GM08714 (cell line): ENCODE measurements around the gene BAHCC1.

Source experiments
- H3K4me3 ChIP-seq: fragments of 200-500 bp; sonication (Bioruptor generic); 2 replicates; pipeline ENCODE4 v1.5.1; 2014; ENCODE audit warnings: mild to moderate bottlenecking, low read length, inconsistent platforms
- ZNF274 ChIP-seq: IDR thresholded peaks from 2 replicates; pipeline ENCODE4 v1.6.1; 2012; ENCODE audit warnings: mild to moderate bottlenecking, low read depth, low read length

The BAHCC1 gene

GRCh38 chr17:81426393-81427172 lies 31.3 kb downstream of the BAHCC1 start:
- H3K4me3 ChIP-seq, result no peak overlapping the region
- no peak for TF ChIP-seq ZNF274

DNA sequence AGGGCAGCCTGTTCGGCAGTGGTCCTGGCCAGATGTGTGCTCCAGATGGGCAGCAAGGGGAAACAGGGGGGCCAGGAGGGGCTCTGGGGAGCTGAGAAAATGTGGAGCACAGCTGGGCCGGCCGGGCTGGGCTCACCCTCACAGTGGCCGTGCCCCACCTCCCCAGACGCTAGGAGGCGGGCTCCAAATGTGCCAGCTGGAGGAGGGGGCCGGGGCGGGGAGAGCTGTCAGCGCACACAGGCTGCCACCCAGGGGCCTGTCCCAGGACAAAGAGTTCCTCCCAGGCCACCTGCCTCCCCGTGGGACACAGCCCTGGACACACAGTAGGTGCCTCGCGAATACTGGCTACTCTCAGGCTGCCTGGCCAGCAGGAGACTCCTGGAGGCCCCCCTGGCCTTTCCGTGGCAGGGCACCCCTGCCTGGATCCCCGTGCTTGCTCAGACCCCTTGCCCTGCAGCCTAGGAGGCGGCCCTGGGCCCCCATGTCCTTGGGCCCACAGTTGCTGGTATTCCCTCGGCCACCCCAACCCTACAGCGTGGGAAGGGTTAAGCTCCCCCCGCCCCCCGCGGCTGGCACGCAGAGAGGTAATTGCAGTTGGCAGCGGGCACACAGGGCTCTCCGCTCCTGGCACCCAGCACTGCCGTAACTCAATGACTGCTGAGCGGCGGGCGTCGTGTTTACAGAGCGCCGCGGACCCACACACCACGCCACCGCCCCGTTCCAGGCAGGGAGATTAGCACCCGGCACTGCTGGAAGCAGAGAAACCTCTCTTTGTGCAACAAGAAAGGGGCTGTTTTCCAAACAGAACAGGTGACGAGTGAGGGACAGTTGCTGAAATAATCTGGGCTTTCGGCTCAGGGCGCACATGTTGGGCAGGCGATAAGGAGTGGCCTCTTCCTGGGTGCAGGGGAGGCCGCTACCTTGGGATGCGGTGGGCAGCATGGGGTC lies 32.2 kb downstream of the BAHCC1 start:
- no peak overlapping the region for H3K4me3 ChIP-seq
- no peak for TF ChIP-seq ZNF274

GRCh38 chr17:81428121-81428515 lies 32.9 kb downstream of the BAHCC1 start:
- H3K4me3 ChIP-seq, result no peak overlapping the region
- TF ChIP-seq ZNF274, result no peak

DNA sequence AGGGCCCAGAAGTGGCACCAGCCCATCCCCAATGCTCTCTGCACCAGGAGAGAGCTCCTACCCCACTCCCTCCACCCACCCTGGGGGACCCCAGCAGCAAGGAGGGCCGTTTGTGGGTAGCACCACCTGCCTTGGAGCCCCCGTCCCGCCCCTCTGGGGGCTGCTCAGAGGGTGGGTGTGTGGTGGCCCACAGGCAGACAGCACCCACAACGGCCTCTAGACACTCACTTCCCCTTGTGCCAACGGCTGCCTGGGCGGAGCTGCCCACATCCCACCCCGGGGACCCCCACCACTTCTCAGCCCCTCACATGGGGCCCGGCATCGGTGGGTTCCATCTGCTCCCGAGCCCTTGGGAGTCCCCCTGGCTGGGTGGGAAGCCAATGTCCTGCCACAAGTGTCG lies 33.3 kb downstream of the BAHCC1 start:
- TF ChIP-seq ZNF274, result no peak
- H3K4me3 ChIP-seq, result no peak overlapping the region

DNA sequence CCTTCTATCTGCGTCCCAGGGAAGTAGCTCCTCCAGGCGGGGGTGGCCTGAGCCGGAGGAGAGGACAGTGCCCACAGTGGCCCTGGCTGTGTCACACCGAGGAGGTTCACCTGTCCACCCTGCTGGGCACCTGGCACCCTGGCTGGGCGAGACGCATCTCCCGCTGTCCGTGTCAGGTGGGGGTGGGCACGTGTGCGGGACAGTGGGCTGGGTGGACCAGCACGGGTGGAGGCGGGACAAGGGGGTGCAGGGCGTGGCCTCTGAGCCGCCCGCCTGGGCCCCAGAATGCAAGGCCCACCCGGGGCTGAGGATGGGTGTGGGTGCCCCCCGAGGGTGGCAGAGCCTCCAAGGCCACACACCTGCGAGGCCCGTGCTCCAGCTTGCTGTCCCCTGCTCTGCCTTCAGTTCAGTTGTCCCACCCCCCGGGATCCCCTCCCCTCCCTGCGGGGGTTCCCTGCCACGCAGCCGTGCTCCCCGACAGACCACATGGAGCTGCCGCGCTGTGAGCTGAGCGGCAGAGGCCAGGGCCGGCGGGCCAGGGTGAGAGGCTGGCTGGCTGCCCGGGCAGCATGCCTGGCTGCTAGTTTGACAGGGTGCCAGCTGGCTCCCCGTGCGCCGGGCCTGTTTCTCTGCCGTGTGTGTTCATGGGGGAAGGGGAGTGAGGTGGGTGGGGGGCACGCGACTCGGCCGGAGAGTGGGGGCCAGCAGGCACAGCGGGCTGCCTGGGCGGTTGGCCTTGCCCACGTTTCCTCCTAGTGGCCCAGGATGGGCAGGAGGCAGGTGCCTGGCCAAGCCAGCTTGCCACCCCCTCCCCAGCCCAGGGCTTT lies 33.9 kb downstream of the BAHCC1 start:
- no peak for TF ChIP-seq ZNF274
- H3K4me3 ChIP-seq, result no peak overlapping the region

GRCh38 chr17:81429821-81430551 lies 34.7 kb downstream of the BAHCC1 start:
- no peak overlapping the region for H3K4me3 ChIP-seq
- TF ChIP-seq ZNF274, result no peak

- TF ChIP-seq ZNF274, result no peak
- H3K4me3 ChIP-seq, result no peak overlapping the region
These were observed 36.6 kb downstream of the BAHCC1 start for GRCh38 chr17:81431545-81432482.

DNA sequence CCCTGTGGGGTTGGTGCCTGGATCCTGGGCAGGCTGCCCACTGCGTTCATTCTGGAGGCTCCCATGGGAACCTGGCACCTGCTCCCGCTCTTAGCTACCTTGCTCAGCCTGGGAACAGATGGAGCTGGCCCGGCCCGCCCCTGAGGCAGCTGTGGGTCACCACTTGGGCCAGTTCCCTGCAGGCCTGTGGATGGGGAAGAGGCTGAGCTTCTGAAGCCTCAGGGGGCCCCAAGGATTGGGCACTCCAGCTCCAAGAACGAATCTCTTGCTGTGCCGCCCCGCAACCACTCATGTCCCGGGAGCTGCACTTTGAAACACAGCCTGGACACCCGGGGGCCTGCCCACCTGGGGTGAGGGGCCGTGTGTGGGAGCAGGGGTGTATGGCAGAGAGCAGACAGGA lies 37.7 kb downstream of the BAHCC1 start:
- no peak overlapping the region for H3K4me3 ChIP-seq
- no peak for TF ChIP-seq ZNF274

DNA sequence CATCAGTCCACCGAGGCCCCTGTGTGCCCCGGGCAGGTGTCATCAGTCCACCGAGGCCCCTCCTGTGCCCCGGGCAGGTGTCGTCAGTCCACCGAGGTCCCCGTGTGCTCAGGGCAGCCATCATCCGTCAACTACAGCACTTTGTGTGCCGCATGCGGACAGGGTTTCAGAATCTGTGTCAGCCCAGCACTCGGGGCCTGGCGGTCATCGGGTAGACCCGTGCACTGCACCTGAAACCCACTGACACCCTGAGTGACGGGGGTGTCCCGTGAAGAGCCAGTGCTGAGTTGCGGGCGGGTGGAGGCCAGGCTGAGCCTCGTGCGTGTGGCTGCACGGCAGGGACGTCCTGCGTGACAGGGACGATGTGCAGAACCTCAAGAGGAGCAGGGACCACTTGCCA lies 38.4 kb downstream of the BAHCC1 start:
- no peak overlapping the region for H3K4me3 ChIP-seq
- TF ChIP-seq ZNF274, result no peak

DNA sequence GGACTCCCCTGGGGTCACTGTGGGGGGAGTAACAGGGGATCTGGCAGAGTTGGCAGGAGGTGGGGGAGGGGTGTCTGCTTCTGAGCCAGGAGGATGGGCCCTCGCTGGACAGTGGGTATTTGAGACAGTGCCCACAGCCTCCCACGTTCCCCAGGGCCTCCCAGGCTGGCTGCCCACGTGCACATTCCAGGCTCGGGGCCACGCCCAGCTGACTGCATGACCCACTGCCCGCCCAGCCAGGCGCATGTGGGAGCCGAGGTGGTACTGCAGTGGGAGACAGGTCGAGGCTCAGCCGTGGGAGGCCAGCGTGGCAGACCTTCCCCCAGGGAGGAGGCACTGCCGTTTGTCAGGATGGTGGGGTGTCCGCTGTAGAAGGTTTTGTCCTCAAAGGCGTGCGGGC lies 38.8 kb downstream of the BAHCC1 start:
- no peak for TF ChIP-seq ZNF274
- no peak overlapping the region for H3K4me3 ChIP-seq

DNA sequence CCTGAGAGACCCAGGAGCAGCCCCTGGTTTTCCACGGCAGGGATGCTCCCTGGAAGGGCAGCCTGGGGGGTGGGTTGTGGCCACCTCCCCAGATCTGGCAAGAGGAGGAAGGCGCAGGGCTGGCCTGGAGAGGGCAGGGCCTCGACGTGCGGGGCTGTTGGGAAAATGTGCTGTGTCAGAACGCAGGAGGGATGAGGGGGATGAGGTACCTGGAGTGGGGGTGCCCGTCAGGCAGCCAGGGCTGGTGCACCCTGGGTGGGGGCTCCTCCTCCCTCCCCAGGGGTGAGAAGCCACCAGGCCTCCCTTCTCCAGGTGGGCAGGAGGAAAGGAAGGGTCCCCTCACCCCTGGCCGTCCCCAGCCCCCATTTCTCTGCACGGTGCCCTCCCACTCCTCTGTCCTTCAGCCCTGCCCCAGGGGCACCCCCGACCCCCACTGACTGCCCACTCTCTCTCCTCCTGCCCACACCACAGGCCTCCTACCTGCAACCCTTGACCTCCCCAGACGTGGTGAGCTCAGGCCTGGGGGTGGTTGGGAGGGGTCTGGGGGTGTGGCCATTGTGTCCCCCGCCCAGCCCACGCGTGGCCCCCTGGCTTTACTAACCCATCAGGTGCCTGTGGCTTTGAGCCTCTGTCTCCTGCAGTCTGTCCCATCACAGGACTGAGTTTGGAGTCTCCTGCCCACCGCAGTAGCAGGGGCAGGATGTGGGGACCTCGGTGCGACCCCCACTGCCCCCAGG lies 39.6 kb downstream of the BAHCC1 start:
- H3K4me3 ChIP-seq, result no peak overlapping the region
- TF ChIP-seq ZNF274, result no peak

DNA sequence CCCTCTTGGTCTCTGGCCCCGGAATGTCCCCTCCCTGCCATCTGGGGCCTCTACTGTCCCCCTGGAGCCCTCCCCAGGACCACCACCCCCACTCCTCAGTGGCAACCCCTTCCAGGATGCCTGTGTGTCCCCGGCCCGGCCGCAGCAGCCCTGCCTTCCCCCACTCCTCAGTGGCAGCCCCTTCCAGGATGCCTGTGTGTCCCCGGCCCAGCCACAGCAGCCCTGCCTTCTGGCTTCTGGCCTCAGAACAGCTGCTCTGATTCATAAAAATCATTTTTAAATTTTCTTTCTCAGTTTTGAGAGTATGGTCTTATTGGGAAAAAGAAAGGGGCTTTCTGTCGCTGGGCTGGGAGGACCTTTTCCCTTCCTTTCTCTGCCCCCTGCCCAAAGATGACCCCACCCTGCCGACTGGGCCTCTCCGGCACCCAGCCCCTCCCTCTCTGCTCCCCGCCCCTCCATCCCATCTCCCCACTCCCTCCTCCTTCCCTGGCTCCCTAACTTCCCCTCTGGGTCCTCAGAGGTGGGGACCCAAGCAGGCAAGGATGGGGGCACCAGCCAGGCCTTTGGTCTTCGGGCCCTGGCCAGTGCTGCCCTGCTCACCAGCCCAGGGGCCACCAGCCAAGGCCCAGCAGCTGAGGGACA lies 40.5 kb downstream of the BAHCC1 start:
- TF ChIP-seq ZNF274, result no peak
- H3K4me3 ChIP-seq, result no peak overlapping the region
